Ovary (tissue), 9 donors: ENCODE measurements around the gene FA2H. TPM values are rescaled to one million over a fixed set of nuclear protein-coding genes. Genes with fewer than 3 reads are reported as not detected.
"Not testable (repeated sequence)": the region's sequence is repeated elsewhere in the genome, so short reads cannot be mapped to it uniquely, and the experiment has no call there.

Experiments
- DNase-seq, 5 donors: peaks; one replicate each; pipeline ENCODE4 v3.0.0-alpha.2; 2019 to 2020
- H3K27ac ChIP-seq, 2 donors: fragments of 200-600 bp; one replicate each; pipeline versions ENCODE4 v1.5.1 to v1.8.0; 2019 to 2022
- H3K27me3 ChIP-seq: fragments of 200-600 bp; one replicate; pipeline ENCODE4 v1.8.0; 2022
- H3K36me3 ChIP-seq: fragments of 200-600 bp; sonication (generic); one replicate; pipeline ENCODE4 v1.5.1; 2019
- H3K4me1 ChIP-seq: one replicate; pipeline ENCODE4 v1.8.1; 2013; ENCODE audit warnings: mild to moderate bottlenecking, moderate library complexity; ENCODE audit not compliant: insufficient read depth
- H3K4me3 ChIP-seq: fragments of 200-600 bp; sonication (generic); one replicate; pipeline ENCODE4 v1.5.1; 2017
- H3K9me3 ChIP-seq, 2 donors: fragments of 200-600 bp in 1 of 2; sonication (generic) in 1 of 2; one replicate each; pipeline versions ENCODE4 v1.5.1 to v1.8.1; 2013 to 2019; ENCODE audit warnings: mild to moderate bottlenecking in 1 of 2, moderate library complexity in 1 of 2
- EP300 ChIP-seq: sonication (generic); formaldehyde crosslinking; IDR thresholded peaks from one replicate; pipeline ENCODE4 v1.6.1; 2017; ENCODE audit warnings: antibody characterized with exemption
- POLR2A ChIP-seq: fragments of 450-650 bp; IDR thresholded peaks from one replicate; pipeline ENCODE4 v1.6.1; 2017; ENCODE audit warnings: antibody characterized with exemption, mild to moderate bottlenecking, moderate library complexity
- WGBS, 3 donors: extraction: QIAGEN DNeasy Blood & Tissue Kit in 1 of 3; methylation state at CpG; one replicate each; pipeline versions ENCODE4 v1.1.5 to v1.1.7; 2013 to 2017; 5-methylcytosine and 5-hydroxymethylcytosine counted together
- intact Hi-C, 4 donors: fragments of 100-400 bp; cut with DNase I; formaldehyde crosslinking; loops; one replicate each; pipeline versions ENCODE4 v1.11.0 to v1.15.1; 2022 to 2023
- polyA plus RNA-seq, 2 donors: library from polyadenylated mRNA; stranded (reverse); fragments of 200-250 nt in 1 of 2; fragments of 350-450 nt in 1 of 2; fragmentation: Illumina TruSeq in 1 of 2; extraction: RNeasy Lipid Tissue Mini Kit (QIAGEN cat#74804) in 1 of 2; gene quantifications; one replicate each; pipeline ENCODE4 v1.2.3, GENCODE V29; 2013 to 2014
- total RNA-seq, 7 donors: library from RNA; depleted of rRNA in 2 of 7; stranded (reverse); fragments of >200 nt in 2 of 7; fragmentation: NEBNext Ultra II Directional in 3 of 7; extraction: Animal tissue kit (Norgen Biotek cat#: 25700) in 3 of 7; gene quantifications; one replicate each; pipeline versions ENCODE4 v1.1.0 to v1.2.4, GENCODE V29; 2016 to 2023
- TF ChIP-seq, protein P1 (sequence below), 3 donors: fragments of 450-650 bp in 2 of 3; fragments of 200-600 bp in 1 of 3; IDR thresholded peaks; one replicate each; pipeline versions ENCODE4 v1.5.1 to v1.8.0; 2016 to 2022; ENCODE audit warnings: antibody characterized with exemption in 3 of 3, mild to moderate bottlenecking in 1 of 3
- donor health status: DM: no; HTN: no; CAD: no; lungs with moderate emphysema.
- donor health status: DM: no; HTN: no; CAD: no.
- donor health status: Bipolar disorder and iron deficiency.
- donor health status: DM: yes; HTN: yes; CAD: no.
- donor health status: DM: no; HTN: no; CAD: no.
- donor health status: DM: yes; HTN: yes; CAD: no.

Gene FA2H
- total and polyA plus RNA-seq, 9 donors, result 0.02 to 1.3 (median 0.49) TPM; not detected in 3

DNA sequence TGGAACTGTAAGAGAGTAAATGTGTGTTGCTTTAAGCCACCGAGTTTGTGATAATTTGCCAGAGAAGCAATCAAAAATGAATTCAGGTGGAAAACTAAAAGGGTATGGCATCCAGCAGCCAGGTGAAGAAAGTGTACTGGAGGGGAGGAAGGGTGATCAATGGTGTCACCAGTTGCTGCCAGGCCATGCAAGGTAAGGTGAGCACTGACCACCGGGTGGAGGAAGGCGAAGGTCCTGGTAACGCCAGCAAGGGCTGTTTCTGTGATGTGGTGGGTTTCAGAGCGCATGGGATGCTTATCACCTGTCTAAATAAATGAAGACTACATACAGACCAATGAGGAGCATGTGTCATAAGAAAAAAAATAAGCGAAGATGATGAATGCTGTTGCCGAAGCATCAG is 6.9 kb downstream of the FA2H start:
- intact Hi-C loops, result no loop called here

DNA sequence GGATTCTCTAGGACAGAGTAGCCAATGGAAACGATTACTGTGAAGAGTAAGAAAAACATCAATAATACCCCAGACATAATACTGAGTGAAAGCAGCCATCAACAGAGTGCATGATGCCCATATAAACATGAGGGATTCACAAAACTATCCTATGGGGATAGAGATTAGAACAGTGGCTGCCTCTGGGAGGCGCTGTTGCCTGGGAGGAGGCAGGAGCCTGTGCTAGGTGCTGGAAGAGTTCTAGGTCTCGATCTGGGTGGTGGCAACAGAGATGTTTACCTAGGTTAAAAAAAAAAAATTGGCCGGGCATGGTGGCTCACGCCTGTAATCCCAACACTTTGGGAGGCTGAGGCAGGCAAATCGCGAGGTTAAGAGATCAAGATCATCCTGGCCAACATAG is 7.9 kb downstream of the FA2H start:
- H3K27me3 ChIP-seq, result no peaks in the 10 kb centered on the region
- 84 to 87% (median 87%) methylated on average over 7 of the region's 7 CpGs for WGBS, 3 donors
- H3K4me1 ChIP-seq, result no peaks in the 10 kb centered on the region
- no peak overlapping the region for H3K27ac ChIP-seq
- no peak overlapping the region for H3K4me3 ChIP-seq
- H3K36me3 ChIP-seq, result no peaks in the 10 kb centered on the region
- H3K9me3 ChIP-seq, result no peaks in the 10 kb centered on the region
- DNase-seq, result no peak
- intact Hi-C loops, result no loop called here
- TF ChIP-seq, protein P1, sequence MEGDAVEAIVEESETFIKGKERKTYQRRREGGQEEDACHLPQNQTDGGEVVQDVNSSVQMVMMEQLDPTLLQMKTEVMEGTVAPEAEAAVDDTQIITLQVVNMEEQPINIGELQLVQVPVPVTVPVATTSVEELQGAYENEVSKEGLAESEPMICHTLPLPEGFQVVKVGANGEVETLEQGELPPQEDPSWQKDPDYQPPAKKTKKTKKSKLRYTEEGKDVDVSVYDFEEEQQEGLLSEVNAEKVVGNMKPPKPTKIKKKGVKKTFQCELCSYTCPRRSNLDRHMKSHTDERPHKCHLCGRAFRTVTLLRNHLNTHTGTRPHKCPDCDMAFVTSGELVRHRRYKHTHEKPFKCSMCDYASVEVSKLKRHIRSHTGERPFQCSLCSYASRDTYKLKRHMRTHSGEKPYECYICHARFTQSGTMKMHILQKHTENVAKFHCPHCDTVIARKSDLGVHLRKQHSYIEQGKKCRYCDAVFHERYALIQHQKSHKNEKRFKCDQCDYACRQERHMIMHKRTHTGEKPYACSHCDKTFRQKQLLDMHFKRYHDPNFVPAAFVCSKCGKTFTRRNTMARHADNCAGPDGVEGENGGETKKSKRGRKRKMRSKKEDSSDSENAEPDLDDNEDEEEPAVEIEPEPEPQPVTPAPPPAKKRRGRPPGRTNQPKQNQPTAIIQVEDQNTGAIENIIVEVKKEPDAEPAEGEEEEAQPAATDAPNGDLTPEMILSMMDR (IDR thresholded peaks at IDR 0.05), result no peak
- TF ChIP-seq EP300 (no peak), POLR2A (no peak)

More for the DNA sequence above, 6.9 kb downstream of the FA2H start:
- no peak for DNase-seq
- Histone ChIP-seq H3K4me3 (no peak overlapping the region), H3K27me3 (no peaks in the 10 kb centered on the region), H3K4me1 (no peaks in the 10 kb centered on the region), H3K36me3 (no peaks in the 10 kb centered on the region), H3K9me3 (no peaks in the 10 kb centered on the region), H3K27ac (no peak overlapping the region)
- 79 to 85% (median 81%) methylated on average over 7 of the region's 7 CpGs for WGBS, 3 donors
- TF ChIP-seq POLR2A (no peak), EP300 (no peak)
- TF ChIP-seq, protein P1 (IDR thresholded peaks at IDR 0.05), result no peak

DNA sequence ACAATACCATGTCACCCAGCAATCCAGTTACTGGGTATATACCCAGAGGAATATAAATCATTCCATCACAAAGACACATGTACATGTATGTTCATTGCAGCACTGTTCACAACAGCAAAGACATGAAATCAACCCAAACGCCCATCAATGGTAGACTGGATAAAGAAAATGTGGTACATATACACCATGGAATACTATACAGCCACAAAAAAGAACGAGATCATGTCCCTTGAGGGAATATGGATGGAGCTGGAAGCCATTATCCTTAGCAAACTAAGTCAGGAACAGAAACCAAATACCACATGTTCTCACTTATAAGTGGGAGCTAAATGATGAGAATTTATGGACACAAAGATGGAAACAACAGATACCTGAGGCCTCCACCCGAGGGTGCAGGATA is 10.4 kb downstream of the FA2H start:
- H3K4me1 ChIP-seq, H3K27me3 ChIP-seq, intact Hi-C loops, H3K36me3 ChIP-seq, H3K27ac ChIP-seq, DNase-seq, H3K4me3 ChIP-seq, H3K9me3 ChIP-seq: not testable (repeated sequence)
- 71 to 74% (median 73%) methylated on average over 3 of the region's 3 CpGs for WGBS, 3 donors

DNA sequence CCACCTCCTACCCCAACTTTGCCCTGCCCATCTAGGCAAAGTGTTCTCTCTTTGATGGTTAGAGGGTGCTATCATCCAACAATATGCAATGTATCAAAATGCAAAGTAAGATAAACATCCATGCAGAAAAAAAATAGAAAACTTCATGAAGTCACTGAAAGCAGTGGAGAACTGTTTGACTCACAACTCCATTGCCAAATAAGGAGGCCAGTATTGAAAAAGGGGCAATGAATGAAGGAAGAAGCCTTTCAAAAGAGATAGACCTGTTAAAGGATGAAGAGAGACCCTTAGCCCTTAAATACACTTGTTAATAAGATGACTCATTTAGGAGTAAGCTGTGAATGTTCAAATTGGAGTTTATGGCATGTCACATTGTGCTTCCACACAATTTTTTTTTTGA is 13.0 kb downstream of the FA2H start:
- TF ChIP-seq, protein P1 (IDR thresholded peaks at IDR 0.05), result no peak
- no peak for TF ChIP-seq EP300
- no peak for TF ChIP-seq POLR2A
- H3K27ac ChIP-seq, result no peak overlapping the region
- H3K27me3 ChIP-seq, result no peaks in the 10 kb centered on the region
- intact Hi-C loops, result no loop called here
- no peaks in the 10 kb centered on the region for H3K4me1 ChIP-seq
- no peak for DNase-seq
- no peaks in the 10 kb centered on the region for H3K9me3 ChIP-seq
- no peaks in the 10 kb centered on the region for H3K36me3 ChIP-seq
- H3K4me3 ChIP-seq, result no peak overlapping the region

DNA sequence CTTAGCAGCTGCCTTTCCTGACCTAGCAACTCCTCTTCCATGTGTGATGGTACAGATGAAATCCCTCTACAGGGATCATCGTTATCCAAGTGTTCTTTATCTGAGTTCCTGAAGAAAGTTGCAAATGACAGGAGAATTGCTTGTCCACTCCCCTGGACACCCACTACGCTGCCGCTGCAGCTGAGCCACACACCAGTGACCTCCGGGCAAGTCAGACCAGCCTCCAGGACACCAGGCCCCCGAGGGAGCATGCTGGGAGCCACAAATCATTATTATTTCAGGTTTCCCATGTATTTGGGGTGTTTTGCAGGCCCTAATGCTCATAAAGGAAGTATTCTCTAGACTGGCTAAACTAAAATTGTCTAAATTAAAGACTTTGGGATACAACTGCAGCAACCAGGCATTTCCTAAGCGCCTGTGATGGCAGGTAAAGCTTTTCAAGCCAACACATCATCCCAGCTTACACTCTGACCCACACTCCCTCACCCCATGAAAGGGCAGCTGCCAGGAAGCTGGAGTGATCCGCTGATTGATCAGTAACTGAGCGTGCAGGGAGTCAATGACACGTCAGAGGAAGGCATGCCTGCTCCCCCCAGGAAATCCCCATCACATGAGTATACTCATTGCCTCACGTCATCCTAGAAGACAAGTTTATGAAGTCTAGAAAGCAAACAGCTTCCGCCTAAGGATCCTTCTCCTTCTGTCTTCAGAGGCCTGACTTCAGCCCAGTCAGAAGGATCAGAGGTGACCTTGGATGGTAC is 14.4 kb downstream of the FA2H start:
- Histone ChIP-seq H3K4me1 (no peaks in the 10 kb centered on the region), H3K4me3 (no peak overlapping the region), H3K36me3 (no peaks in the 10 kb centered on the region), H3K27ac (no peak overlapping the region), H3K27me3 (no peaks in the 10 kb centered on the region), H3K9me3 (no peaks in the 10 kb centered on the region)
- intact Hi-C loops, result no loop called here
- WGBS, 3 donors, result 65 to 67% (median 66%) methylated on average over 11 of the region's 11 CpGs
- no peak for DNase-seq
- TF ChIP-seq EP300, result no peak
- TF ChIP-seq POLR2A, result no peak
- TF ChIP-seq, protein P1 (IDR thresholded peaks at IDR 0.05), result no peak
